ENCODE results near the gene TMEM134.

The TMEM134 gene

DNA sequence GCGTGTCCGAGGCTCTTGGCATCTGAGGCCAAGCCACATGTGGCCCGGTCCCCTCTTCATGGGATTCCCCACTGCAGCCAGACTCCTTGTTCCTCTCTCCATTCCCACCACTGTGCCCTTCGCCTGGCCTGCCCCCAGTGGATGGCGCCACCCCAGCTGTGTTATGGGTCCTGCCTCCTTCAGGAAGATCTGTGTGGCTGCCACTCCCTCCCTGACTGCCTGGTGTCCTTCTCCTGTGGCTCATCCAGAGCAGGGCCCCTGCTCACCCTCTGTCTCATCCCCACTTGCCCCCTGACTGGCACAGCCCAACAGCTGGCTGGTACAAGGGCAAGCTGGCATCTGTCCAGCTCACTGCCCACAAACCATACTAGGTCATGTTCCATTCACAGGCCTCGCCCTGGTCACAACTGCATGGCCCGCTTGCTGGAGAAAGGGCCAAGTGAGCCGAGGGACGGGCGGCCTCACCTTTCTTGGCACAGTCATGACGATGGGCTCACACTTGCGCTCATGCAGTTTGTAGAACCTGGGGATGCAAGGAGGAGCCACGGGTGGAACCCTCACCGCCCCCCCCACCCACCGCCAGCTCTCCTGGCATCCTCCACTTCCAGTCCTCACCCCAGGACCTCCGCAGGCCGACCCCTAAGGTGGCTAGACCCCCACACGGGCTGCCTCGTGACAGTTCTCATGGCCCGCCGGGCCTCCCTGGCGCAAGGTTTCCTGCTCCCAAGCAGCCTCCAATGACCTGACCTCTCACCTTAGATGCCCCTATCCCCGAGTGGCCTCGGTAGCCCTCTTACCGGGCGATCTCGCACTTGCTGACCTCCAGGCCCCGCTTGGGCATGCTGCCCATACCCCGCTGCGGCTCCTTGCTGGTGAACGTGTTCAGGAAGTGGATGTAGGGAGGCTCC lies 29.5 kb downstream of the TMEM134 start:
- DNase-seq (ENCODE audit: low read depth): peak; percentile 79
- TF ChIP-seq CTCF (IDR thresholded peaks at IDR 0.05; ENCODE audit: low read depth, low read length): peak; percentile 65
- TF ChIP-seq, protein P1, sequence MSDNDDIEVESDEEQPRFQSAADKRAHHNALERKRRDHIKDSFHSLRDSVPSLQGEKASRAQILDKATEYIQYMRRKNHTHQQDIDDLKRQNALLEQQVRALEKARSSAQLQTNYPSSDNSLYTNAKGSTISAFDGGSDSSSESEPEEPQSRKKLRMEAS (IDR thresholded peaks at IDR 0.05; ENCODE audit: low read depth, low read length): no peak
- peak overlapping the region; percentile 94 for H3K4me3 ChIP-seq (ENCODE audit: low read depth, low read length)

DNA sequence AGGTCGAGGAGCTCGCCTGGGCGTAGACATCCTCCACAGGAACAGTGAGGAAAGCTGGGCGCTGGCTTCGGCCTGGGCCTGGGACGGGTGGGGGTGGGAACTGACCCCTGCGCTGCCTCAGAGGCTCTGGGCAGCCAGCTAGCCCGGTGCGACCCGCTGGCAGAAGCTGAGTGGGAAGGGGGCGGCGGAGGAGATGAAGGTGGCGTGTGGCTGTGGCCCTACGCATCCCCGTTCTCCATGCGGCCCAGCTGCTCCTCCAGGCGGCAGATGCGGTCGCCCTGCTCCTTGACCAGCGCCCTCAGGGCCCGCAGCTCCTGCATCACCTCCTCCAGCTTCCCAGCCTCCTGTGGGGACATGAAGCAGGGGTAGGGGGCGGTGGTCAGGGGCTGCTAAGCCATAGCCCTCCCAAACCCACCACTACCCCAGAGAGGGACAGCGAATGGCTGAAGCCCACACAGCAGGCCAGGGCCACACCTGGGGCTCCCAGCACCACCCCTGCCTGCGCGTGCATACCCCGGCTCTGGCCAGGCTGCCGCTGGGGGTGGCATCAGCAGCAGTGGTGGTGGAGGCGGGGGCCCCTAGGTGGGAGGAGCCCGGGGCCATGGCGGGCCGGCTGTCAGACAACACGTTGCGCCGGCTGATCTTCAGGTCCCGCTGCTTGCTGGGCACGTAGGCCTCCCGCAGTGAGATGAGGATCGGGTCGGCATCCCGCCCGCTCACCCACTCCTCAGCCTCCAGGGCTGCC lies 30.7 kb downstream of the TMEM134 start:
- H3K4me3 ChIP-seq (ENCODE audit: low read depth, low read length): peak overlapping the region; percentile 94
- TF ChIP-seq POLR2A (IDR thresholded peaks at IDR 0.05; ENCODE audit: extremely low read depth, insufficient read length) (peak; percentile 77), MYC (IDR thresholded peaks at IDR 0.05; ENCODE audit: low read depth, low read length) (peak; percentile 60; the same call in 1 of the 2 replicates), CTCF (IDR thresholded peaks at IDR 0.05; ENCODE audit: low read depth, low read length) (peak; percentile 1)
- TF ChIP-seq, protein P1 (IDR thresholded peaks at IDR 0.05; ENCODE audit: low read depth, low read length): peak; percentile 80
- peak; percentile 92 for DNase-seq (ENCODE audit: low read depth)

- peak overlapping the region; percentile 94 for H3K4me3 ChIP-seq (ENCODE audit: low read depth, low read length)
- no peak for TF ChIP-seq CTCF (IDR thresholded peaks at IDR 0.05; ENCODE audit: low read depth, low read length)
- TF ChIP-seq POLR2A (IDR thresholded peaks at IDR 0.05; ENCODE audit: extremely low read depth, insufficient read length): no peak
- TF ChIP-seq MYC (IDR thresholded peaks at IDR 0.05; ENCODE audit: low read depth, low read length): no peak
- TF ChIP-seq, protein P1 (IDR thresholded peaks at IDR 0.05; ENCODE audit: low read depth, low read length): no peak
- DNase-seq (ENCODE audit: low read depth): no peak
Observed at GRCh38 chr11:67437809-67438157, 31.3 kb downstream of the TMEM134 start.

GRCh38 chr11:67437082-67437808 lies 31.8 kb downstream of the TMEM134 start, which contains the start of gene PTPRCAP:
Gene PTPRCAP (minus strand): TSS chr11:67437682. CDS start chr11:67437619, 63 bp downstream.
- peak; percentile 96 for DNase-seq (ENCODE audit: low read depth)
- TF ChIP-seq CTCF (IDR thresholded peaks at IDR 0.05; ENCODE audit: low read depth, low read length) (no peak), MYC (IDR thresholded peaks at IDR 0.05; ENCODE audit: low read depth, low read length) (peak; percentile 51; the same call in 1 of the 2 replicates), POLR2A (IDR thresholded peaks at IDR 0.05; ENCODE audit: extremely low read depth, insufficient read length) (peak; percentile 96)
- TF ChIP-seq, protein P1 (IDR thresholded peaks at IDR 0.05; ENCODE audit: low read depth, low read length): peak; percentile 31; the same call in 1 of the 2 replicates
- peak within 1 kb of the TSS; percentile 94 for H3K4me3 ChIP-seq (ENCODE audit: low read depth, low read length)

DNA sequence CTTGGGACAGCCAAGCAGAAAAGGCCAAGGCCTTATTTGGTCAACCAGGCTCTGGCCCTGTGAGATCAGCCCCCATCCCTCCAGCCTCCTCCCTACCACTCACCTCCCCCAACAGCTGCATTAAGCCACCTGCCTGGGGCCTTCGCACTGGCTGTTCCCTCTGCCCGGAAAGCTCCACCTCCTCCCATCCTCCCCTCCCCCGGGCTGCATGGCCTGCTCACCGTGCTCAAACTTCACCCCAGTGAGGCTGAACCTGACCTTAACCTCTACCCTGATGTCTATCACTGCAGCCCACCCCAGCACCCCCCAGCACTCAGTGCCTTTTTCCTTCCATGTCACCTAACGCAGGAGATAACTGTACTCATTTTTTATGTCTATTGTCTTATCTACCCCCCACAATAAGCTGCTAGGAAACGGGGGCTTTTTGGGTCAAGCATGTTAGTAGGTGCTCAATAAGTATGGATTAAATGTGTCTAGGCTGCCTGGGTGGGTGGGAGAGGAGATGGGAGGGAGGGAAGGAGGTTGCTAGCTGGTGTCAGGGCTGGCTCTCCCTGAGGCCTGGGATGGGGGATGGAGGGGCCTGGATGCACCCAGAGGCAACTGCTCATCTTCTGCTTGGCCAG lies 32.5 kb downstream of the TMEM134 start:
- TF ChIP-seq CTCF (IDR thresholded peaks at IDR 0.05; ENCODE audit: low read depth, low read length) (no peak), MYC (IDR thresholded peaks at IDR 0.05; ENCODE audit: low read depth, low read length) (peak; percentile 93), POLR2A (IDR thresholded peaks at IDR 0.05; ENCODE audit: extremely low read depth, insufficient read length) (peak; percentile 42)
- TF ChIP-seq, protein P1 (IDR thresholded peaks at IDR 0.05; ENCODE audit: low read depth, low read length): peak; percentile 92
- peak; percentile 96 for DNase-seq (ENCODE audit: low read depth)
- peak overlapping the region; percentile 94 for H3K4me3 ChIP-seq (ENCODE audit: low read depth, low read length)

Data from NB4 (cell line).